GM23338 (cell line): ENCODE results near the gene KRTAP22-2. TPM values are rescaled to one million over a fixed set of nuclear protein-coding genes. Genes with fewer than 3 reads are reported as not detected.

Experiments
- polyA plus RNA-seq: library from polyadenylated mRNA; unstranded; fragments of >200 nt; fragmentation: Nextera tagmentation; extraction: Ambion mirVana; gene quantifications from 2 replicates; pipeline ENCODE4 v1.2.1, GENCODE V29; 2016
- small RNA-seq: library from RNA; depleted of rRNA; stranded (forward); fragments of <200 nt; gene quantifications from one replicate; pipeline ENCODE3, GENCODE V24; 2014; ENCODE audit warnings: low replicate concordance
- total RNA-seq: library from RNA; depleted of rRNA; stranded (reverse); fragments of >200 nt; shearing (Covaris generic); gene quantifications from 2 replicates; pipeline ENCODE4 v1.2.3, GENCODE V29; 2014; rRNA removed

The KRTAP22-2 gene
- total and polyA plus RNA-seq, 2 experiments from 2014 or later: not detected

Small RNA genes within 50 kb of the gene (small RNA-seq; reads per million reads assigned to genes)
- not detected for gene KRTAP20-1
- not detected for gene KRTAP20-4
- not detected for gene KRTAP22-1
- gene KRTAP22-2: not detected

Other genes with a start within 250 kb of the KRTAP22-2 start
- gene KRTAP23-1, start 241.8 kb downstream of the KRTAP22-2 start, total RNA-seq: not detected in 2 replicates
- gene KRTAP23-1, start 241.8 kb downstream of the KRTAP22-2 start, polyA plus RNA-seq: not detected in 2 replicates
- not detected in 2 replicates for gene KRTAP13-2, start 218.1 kb downstream of the KRTAP22-2 start, total RNA-seq
- not detected in 2 replicates for gene KRTAP13-2, start 218.1 kb downstream of the KRTAP22-2 start, polyA plus RNA-seq
- not detected in 2 replicates for gene KRTAP13-1, start 194.4 kb downstream of the KRTAP22-2 start, total RNA-seq
- not detected in 2 replicates for gene KRTAP13-1, start 194.4 kb downstream of the KRTAP22-2 start, polyA plus RNA-seq
- not detected in 2 replicates for gene KRTAP13-3, start 164.5 kb downstream of the KRTAP22-2 start, total RNA-seq
- not detected in 2 replicates for gene KRTAP13-3, start 164.5 kb downstream of the KRTAP22-2 start, polyA plus RNA-seq
- gene KRTAP13-4, start 160.2 kb downstream of the KRTAP22-2 start, total RNA-seq: not detected in 2 replicates
- not detected in 2 replicates for gene KRTAP13-4, start 160.2 kb downstream of the KRTAP22-2 start, polyA plus RNA-seq
- gene KRTAP15-1, start 150.1 kb downstream of the KRTAP22-2 start, total RNA-seq: not detected in 2 replicates
- not detected in 2 replicates for gene KRTAP15-1, start 150.1 kb downstream of the KRTAP22-2 start, polyA plus RNA-seq
- not detected in 2 replicates for gene KRTAP19-1, start 110.0 kb downstream of the KRTAP22-2 start, total RNA-seq
- gene KRTAP19-1, start 110.0 kb downstream of the KRTAP22-2 start, polyA plus RNA-seq: not detected in 2 replicates
- not detected in 2 replicates for gene KRTAP19-2, start 103.0 kb downstream of the KRTAP22-2 start, total RNA-seq
- not detected in 2 replicates for gene KRTAP19-2, start 103.0 kb downstream of the KRTAP22-2 start, polyA plus RNA-seq
- not detected in 2 replicates for gene KRTAP19-3, start 98.4 kb downstream of the KRTAP22-2 start, total RNA-seq
- not detected in 2 replicates for gene KRTAP19-3, start 98.4 kb downstream of the KRTAP22-2 start, polyA plus RNA-seq
- not detected in 2 replicates for gene KRTAP19-4, start 93.2 kb downstream of the KRTAP22-2 start, total RNA-seq
- gene KRTAP19-4, start 93.2 kb downstream of the KRTAP22-2 start, polyA plus RNA-seq: not detected in 2 replicates
- not detected in 2 replicates for gene KRTAP19-5, start 88.3 kb downstream of the KRTAP22-2 start, total RNA-seq
- not detected in 2 replicates for gene KRTAP19-5, start 88.3 kb downstream of the KRTAP22-2 start, polyA plus RNA-seq
- gene KRTAP19-6, start 48.5 kb downstream of the KRTAP22-2 start, total RNA-seq: not detected in 2 replicates
- gene KRTAP19-6, start 48.5 kb downstream of the KRTAP22-2 start, polyA plus RNA-seq: not detected in 2 replicates
- gene KRTAP19-7, start 29.1 kb downstream of the KRTAP22-2 start, total RNA-seq: not detected in 2 replicates
- gene KRTAP19-7, start 29.1 kb downstream of the KRTAP22-2 start, polyA plus RNA-seq: not detected in 2 replicates
- not detected in 2 replicates for gene KRTAP6-3, start 2.0 kb upstream of the KRTAP22-2 start, total RNA-seq
- not detected in 2 replicates for gene KRTAP6-3, start 2.0 kb upstream of the KRTAP22-2 start, polyA plus RNA-seq
- not detected in 2 replicates for gene KRTAP6-2, start 8.5 kb upstream of the KRTAP22-2 start, total RNA-seq
- not detected in 2 replicates for gene KRTAP6-2, start 8.5 kb upstream of the KRTAP22-2 start, polyA plus RNA-seq
- not detected in 2 replicates for gene KRTAP22-1, start 10.7 kb upstream of the KRTAP22-2 start, total RNA-seq
- gene KRTAP22-1, start 10.7 kb upstream of the KRTAP22-2 start, polyA plus RNA-seq: not detected in 2 replicates
- not detected in 2 replicates for gene KRTAP6-1, start 23.5 kb upstream of the KRTAP22-2 start, total RNA-seq
- gene KRTAP6-1, start 23.5 kb upstream of the KRTAP22-2 start, polyA plus RNA-seq: not detected in 2 replicates
- not detected in 2 replicates for gene KRTAP20-1, start 26.0 kb upstream of the KRTAP22-2 start, total RNA-seq
- gene KRTAP20-1, start 26.0 kb upstream of the KRTAP22-2 start, polyA plus RNA-seq: not detected in 2 replicates
- gene KRTAP20-4, start 30.2 kb upstream of the KRTAP22-2 start, total RNA-seq: not detected in 2 replicates
- not detected in 2 replicates for gene KRTAP20-4, start 30.2 kb upstream of the KRTAP22-2 start, polyA plus RNA-seq
- gene KRTAP20-2, start 44.8 kb upstream of the KRTAP22-2 start, total RNA-seq: not detected in 2 replicates
- gene KRTAP20-2, start 44.8 kb upstream of the KRTAP22-2 start, polyA plus RNA-seq: not detected in 2 replicates
- not detected in 2 replicates for gene KRTAP20-3, start 52.5 kb upstream of the KRTAP22-2 start, total RNA-seq
- not detected in 2 replicates for gene KRTAP20-3, start 52.5 kb upstream of the KRTAP22-2 start, polyA plus RNA-seq
- not detected in 2 replicates for gene KRTAP21-3, start 128.4 kb upstream of the KRTAP22-2 start, total RNA-seq
- not detected in 2 replicates for gene KRTAP21-3, start 128.4 kb upstream of the KRTAP22-2 start, polyA plus RNA-seq
- gene KRTAP21-2, start 156.9 kb upstream of the KRTAP22-2 start, total RNA-seq: not detected in 2 replicates
- not detected in 2 replicates for gene KRTAP21-2, start 156.9 kb upstream of the KRTAP22-2 start, polyA plus RNA-seq
- gene KRTAP21-1, start 165.0 kb upstream of the KRTAP22-2 start, total RNA-seq: not detected in 2 replicates
- not detected in 2 replicates for gene KRTAP21-1, start 165.0 kb upstream of the KRTAP22-2 start, polyA plus RNA-seq
- gene KRTAP8-1, start 222.9 kb upstream of the KRTAP22-2 start, total RNA-seq: not detected in 2 replicates
- not detected in 2 replicates for gene KRTAP8-1, start 222.9 kb upstream of the KRTAP22-2 start, polyA plus RNA-seq
- not detected in 2 replicates for gene KRTAP7-1, start 239.4 kb upstream of the KRTAP22-2 start, total RNA-seq
- gene KRTAP7-1, start 239.4 kb upstream of the KRTAP22-2 start, polyA plus RNA-seq: not detected in 2 replicates